OCI-M1 (cell line): ENCODE results near the gene MDH2.
"Not testable (repeated sequence)": the region's sequence is repeated elsewhere in the genome, so short reads cannot be mapped to it uniquely, and the experiment has no call there.

Experiments
- DNase-seq: peaks from one replicate; lab custom pipeline; 2025; lab: John Stamatoyannopoulos, UW

MDH2 gene

DNA sequence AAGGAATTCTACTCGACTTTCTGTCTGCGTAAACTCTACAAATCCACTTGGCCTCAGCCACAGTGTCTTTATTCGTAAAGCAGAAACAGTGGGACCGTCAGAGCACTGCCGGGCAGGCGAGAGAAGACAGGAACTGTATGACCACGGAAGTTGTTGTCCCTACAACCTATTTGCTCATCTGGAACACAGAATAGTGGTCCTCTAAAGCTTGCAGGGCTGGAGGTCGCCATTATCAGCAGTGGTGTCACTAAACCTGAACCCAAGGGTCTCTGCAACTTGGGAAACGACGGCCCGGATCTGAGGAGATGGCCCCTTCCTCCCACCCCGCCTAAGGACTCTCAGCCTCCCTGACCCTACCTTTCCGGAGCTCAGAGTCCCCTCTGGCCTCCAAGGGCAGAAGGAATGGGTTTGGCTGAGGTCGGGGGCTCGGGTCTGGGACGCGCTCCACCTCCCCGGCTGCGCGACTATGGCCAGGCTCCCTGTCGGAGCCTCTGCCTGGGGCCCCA lies 548 bp upstream of the MDH2 start:
- peak; percentile 64 for DNase-seq

DNA sequence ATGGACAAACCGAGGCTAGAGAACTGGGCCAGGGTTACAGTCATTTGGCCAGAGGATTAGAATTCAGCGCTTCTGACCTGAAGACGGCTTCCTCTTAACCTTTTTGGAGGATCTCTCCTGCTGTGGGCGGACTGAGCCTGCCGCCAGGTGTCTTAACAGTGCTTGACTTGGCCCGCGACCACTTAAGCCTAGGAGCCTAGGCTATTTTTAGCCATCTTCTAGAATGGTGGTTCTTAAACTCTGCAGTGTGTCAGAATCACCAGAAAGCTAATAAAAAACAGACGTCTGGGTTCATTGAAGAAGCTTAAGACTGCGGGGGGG lies 722 bp downstream of the MDH2 start:
- peak; percentile 64 for DNase-seq

DNA sequence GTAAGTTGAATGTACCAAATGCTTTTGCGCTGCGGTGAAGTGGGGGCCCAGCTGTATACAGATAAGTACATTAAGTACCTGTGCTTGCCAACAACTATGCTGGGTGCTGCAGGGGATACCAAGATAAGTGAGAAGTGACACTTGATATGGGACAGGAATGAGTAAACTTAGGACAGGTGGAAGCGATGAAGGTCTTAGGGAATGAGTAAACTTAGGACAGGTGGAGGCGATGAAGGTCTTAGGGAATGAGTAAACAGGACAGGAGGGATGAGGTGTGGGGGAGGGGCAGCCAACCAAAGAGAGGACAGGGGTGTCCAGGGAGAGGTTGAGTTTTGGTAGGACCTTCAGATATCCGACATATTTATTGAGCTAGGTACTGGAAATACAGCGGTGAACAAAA lies 1.4 kb downstream of the MDH2 start:
- DNase-seq: no peak

GRCh38 chr7:76050545-76050944 lies 2.6 kb downstream of the MDH2 start:
- no peak for DNase-seq

GRCh38 chr7:76051840-76052239 lies 3.9 kb downstream of the MDH2 start:
- peak; percentile 17 for DNase-seq

DNA sequence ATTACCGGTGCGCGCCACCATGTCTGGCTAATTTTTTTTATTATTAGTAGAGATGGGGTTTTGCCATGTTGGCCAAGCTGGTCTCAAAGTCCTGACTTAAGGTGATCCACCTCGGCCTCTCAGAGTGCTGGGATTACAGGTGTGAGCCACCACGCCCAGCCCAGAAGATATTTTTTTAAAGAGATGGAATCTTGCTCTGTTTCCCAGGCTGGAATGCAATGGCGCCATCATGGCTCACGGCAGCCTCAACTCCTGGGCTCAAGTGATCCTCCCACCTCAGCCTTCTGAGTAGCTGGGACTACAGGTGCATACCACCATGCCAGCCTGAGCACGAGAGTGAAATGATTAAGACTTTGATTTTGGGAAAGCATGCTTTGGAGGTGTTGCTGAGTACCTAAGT lies 4.8 kb downstream of the MDH2 start:
- not testable (repeated sequence) for DNase-seq

- no peak for DNase-seq
Measured at GRCh38 chr7:76053461-76053860, 5.6 kb downstream of the MDH2 start.

- no peak for DNase-seq
Measured at GRCh38 chr7:76054123-76055120, 6.5 kb downstream of the MDH2 start.

- DNase-seq: no peak
Measured at GRCh38 chr7:76056241-76056640, 8.3 kb downstream of the MDH2 start.

- DNase-seq: no peak
Measured at GRCh38 chr7:76057103-76057812, 9.4 kb downstream of the MDH2 start.

DNA sequence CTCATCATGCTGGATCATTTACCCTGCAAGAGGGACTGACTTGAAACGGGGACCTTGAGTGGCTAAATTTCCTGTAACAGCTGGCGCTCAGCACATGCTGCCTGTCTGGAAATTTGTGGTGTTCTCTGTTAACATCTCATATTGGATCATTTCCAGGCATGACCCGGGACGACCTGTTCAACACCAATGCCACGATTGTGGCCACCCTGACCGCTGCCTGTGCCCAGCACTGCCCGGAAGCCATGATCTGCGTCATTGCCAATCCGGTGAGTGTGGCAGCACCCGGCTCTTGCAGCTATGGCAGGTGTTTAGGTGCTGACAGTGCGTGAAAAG lies 9.9 kb downstream of the MDH2 start:
- no peak for DNase-seq

DNA sequence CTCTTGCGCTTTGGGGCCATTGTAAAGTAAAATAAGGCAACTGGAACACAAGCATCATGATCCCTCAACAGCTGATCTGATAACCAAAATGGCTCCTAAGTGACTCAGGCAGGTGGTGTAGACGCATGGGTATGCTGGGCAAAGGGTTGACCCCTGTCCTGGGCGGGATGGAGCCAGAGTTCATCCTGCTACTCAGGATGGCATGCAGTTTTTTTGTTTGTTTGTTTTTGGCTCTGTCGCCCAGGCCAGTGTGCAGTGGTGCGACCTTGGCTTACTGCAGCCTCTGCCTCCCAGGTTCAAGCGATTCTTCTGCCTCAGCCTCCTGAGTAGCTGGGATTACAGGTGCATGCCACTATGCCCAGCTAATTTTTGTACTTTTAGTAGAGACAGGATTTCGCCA lies 10.8 kb downstream of the MDH2 start:
- not testable (repeated sequence) for DNase-seq

DNA sequence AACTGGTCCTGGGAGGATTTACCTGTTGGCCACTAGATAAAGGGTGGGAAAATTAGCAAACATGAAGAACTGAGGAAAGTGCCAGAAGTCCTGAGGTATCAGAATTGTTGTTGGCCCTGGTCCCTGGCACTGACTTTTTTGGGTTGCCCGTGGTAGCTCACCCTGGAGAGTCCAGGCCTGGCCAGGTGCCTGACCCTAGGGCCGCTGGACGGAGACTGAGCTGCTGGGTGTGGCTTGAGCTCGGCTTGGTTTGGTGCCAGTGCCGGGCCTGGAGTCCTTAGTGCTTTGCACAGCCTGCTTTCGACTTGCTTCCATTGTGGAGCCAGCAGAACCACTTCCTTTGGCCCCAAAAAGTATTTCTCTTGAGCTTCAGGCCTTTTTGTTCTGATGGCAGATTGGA lies 12.9 kb downstream of the MDH2 start:
- no peak for DNase-seq

DNA sequence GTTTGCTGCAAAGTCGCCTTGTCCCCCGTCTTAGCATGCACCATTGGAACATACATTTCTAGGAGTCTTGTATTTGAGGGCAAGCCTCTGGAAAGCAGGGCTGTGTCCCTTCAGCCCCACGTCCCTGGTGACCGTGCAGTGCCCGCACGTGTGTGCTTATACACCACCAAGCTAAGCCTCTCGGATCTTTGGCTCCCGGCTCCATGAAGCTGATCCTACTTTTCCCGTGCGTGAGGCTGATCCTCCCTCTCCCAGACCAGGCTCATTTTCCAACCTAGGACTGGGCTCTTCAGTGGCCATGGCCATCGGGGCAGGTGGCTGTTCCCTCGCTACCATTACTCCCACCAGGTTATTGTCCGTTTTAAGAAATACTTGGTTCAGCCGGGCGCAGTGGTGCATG lies 14.3 kb downstream of the MDH2 start:
- DNase-seq: no peak

DNA sequence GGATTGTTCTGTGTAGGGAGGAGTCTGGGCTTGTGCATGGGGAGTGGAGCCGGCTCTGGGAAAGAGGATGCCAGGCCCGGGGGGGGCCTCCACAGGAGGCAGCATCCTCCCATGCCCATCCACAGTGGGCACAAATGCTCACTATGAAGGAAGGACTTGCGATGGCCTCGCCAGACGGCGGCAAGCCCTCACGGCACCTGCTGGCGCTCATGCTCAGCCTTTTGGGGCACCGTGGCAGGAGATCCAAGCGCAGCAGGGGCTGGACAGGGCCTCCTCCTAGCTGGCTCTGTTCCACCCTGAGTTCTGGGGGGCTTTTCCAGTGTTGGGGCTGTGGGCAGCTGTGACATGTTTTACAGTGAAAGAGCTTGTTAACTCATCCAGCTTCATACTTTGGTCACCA lies 15.2 kb downstream of the MDH2 start:
- no peak for DNase-seq

DNA sequence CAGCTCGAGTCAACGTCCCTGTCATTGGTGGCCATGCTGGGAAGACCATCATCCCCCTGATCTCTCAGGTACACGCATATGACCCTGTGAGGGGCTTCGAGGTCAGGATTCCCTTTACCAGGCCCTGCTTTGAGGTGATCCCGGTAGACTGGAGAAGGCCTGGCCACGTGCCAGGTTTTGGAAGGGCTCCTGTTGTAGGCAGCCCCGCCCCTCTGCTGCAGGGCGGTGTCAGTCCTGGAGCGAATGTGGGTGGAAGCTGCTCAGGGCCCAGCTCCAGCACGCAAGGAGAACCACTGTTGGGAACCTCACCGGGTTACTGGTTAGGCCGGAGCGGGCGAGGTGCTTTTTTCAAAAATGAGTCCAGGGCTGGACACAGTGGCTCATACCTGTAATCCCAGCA lies 15.6 kb downstream of the MDH2 start:
- no peak for DNase-seq

DNA sequence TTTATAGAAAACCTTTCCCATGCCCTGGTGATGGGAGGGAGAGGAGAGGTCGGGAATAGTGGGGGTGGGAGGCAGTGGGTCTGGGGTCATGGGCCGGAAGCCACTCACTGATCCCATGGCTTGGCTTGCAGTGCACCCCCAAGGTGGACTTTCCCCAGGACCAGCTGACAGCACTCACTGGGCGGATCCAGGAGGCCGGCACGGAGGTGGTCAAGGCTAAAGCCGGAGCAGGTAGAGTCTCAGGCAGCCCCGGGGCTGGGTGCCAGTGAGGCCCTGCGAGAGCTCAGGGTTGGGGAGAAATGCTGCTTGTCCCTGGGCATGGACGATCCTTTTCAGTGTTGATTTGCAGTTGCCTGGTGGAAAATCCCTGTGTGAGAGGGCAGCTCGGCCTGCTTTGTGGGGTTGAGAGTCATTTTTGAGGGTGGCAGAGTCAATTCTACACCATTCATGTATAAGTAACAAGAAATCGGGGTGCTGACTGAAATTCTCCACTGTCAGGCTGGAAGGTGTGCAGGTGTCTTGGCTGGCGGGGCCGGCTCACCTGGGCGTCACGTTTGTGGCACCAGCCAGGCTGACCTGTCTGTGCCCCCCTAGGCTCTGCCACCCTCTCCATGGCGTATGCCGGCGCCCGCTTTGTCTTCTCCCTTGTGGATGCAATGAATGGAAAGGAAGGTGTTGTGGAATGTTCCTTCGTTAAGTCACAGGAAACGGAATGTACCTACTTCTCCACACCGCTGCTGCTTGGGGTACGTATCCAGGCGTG lies 16.5 kb downstream of the MDH2 start:
- no peak for DNase-seq

DNA sequence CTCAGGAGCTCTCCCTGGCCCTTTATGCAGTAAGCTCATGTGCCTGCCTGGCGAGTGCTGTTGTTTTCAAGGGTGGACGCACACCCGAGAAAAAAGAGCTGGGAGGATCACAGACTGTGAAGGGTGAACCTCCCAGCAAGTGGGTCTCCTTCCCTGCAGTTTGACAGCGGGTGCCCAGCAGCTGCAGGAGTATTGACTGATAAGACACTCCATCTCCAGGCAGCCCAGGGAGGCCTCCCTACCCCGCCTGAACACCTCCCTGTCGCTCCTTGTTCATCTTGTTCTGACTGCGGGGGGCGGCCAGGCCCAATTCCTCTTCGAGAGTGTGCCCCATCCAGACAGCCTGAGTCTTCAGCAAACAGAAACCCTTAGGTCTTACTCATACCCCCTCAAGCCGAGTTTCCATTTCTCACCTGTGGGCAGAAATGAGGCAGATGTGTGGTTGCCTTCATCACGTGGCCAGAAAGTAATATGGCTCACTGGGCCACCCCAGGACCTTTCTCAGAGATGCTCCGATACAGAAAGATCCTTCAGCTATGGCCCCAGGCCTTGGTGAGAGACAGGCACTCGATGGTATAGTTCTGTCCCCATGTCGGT lies 17.2 kb downstream of the MDH2 start:
- DNase-seq: no peak

- no peak for DNase-seq
Measured at GRCh38 chr7:76066716-76067503, 19.0 kb downstream of the MDH2 start.

- DNase-seq: peak; percentile 72
Measured at GRCh38 chr7:76069238-76069638, 21.3 kb downstream of the MDH2 start.
